Measurements from ENCODE around the gene DDX54.

DNA sequence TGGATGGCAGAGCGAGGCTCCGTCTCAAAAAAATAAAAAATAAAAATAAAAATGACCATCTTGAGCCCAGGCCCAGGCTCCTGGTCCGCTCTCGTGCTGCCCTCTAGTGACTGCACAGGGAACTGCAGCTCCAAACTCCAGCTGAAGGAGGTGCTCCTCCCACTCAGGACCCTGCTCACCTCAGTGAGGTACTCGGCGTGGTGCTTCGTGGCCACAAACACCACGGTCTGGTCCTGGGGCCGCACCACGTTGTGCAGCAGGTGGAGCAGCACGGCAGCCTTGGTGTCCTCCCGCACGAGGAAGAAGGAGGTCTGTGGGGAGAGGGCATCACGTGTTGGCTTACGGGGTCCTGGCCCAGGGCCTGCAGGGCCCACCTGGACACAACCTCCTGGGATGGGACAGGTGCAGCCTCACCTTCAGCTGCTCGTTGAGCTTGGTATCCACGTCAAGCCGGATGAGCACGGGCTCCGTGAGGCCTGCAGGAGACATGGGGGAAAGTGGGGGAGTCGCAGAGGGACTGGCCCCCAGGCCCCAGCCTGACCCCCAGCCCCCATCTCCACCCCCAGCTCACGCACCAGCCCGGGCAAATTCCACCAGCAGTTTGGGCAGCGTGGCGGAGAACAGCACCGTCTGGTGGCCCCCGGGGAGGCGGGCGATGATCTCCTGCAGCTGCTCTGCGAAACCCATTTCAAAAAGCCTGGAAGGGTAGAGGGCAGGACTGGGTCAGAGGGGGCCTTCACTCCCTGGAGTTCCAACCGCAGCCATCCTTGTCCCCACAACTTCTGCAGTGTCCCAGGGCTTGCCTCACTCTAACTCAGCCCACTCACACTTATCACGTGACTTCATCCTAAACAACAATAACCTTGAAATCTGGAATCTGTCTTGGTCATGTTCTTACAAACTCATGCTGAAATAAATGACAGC is 10.6 kb downstream of the DDX54 start:
- TF ChIP-seq POLR2A (IDR thresholded peaks at IDR 0.05) = no peak
- TF ChIP-seq, protein P1, sequence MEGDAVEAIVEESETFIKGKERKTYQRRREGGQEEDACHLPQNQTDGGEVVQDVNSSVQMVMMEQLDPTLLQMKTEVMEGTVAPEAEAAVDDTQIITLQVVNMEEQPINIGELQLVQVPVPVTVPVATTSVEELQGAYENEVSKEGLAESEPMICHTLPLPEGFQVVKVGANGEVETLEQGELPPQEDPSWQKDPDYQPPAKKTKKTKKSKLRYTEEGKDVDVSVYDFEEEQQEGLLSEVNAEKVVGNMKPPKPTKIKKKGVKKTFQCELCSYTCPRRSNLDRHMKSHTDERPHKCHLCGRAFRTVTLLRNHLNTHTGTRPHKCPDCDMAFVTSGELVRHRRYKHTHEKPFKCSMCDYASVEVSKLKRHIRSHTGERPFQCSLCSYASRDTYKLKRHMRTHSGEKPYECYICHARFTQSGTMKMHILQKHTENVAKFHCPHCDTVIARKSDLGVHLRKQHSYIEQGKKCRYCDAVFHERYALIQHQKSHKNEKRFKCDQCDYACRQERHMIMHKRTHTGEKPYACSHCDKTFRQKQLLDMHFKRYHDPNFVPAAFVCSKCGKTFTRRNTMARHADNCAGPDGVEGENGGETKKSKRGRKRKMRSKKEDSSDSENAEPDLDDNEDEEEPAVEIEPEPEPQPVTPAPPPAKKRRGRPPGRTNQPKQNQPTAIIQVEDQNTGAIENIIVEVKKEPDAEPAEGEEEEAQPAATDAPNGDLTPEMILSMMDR (IDR thresholded peaks at IDR 0.05) = peak; percentile 93 to 99 (median 97)

Data from adrenal gland (tissue), 5 donors.